Measurements from ENCODE around the gene AGK.
"Not testable (repeated sequence)": the region's sequence is repeated elsewhere in the genome, so short reads cannot be mapped to it uniquely, and the experiment has no call there.

The AGK gene

DNA sequence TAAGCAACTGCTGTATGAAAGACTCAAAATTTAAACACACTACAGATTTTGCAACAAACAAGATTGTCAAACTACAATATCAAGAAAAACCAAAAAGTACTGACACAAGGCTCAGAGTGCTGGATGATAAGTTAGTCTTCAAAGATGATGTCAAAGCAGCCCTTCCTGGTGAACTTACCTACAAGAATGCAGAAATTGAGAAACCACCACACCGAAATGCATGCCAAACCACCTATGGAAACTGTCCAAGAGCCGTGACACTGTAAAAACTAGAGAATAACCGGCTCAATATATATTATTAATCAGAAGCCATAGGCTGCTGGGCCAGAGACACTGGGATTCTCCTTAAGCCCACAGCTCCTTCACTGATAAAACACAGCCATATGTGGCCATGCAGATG, 125.4 kb downstream of the AGK start:
- H3K9me3 ChIP-seq (ENCODE audit: control insufficient read depth in 2 of 2, low read length in 2 of 2): no peaks in the 10 kb centered on the region
- H3K36me3 ChIP-seq (ENCODE audit: control insufficient read depth in 2 of 2, insufficient read depth in 2 of 2, low read length in 2 of 2): peaks cover 11 to 20% of the 10 kb centered on the region in 2 donors
- H3K27me3 ChIP-seq (ENCODE audit: control insufficient read depth in 1 of 2, insufficient read depth in 2 of 2, low read length in 2 of 2): no peaks in the 10 kb centered on the region
- H3K4me3 ChIP-seq (ENCODE audit: low read length in 2 of 2): no peak overlapping the region
- H3K9ac ChIP-seq (ENCODE audit: low read length in 2 of 2): no peak overlapping the region
- H3K27ac ChIP-seq (ENCODE audit: low read length): no peak overlapping the region
- no peaks in the 10 kb centered on the region for H3K4me1 ChIP-seq (ENCODE audit: control insufficient read depth, insufficient read depth, low read length)

DNA sequence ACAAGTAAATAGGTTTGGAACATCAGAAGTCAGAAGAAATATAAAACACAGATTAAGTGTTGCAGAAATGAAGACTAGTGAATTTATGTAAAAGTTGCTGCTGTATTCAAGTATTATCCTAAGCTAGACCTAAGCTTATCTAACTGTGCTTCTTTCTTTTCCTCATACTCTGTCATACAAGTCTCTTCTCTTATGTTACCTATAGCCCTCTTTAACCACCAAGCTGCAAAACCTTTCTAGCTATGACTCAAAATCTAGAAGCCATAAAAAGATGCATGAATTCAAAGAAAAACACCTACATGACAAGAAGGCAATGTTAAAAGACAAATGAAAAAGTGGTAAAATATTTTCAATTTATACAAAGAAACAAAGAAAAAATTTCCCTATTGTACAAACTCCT, 127.8 kb downstream of the AGK start:
- Histone ChIP-seq H3K36me3 (ENCODE audit: control insufficient read depth in 2 of 2, insufficient read depth in 2 of 2, low read length in 2 of 2) (peaks cover 12 to 14% of the 10 kb centered on the region in 2 donors), H3K4me1 (ENCODE audit: control insufficient read depth, insufficient read depth, low read length) (no peaks in the 10 kb centered on the region), H3K9me3 (ENCODE audit: control insufficient read depth in 2 of 2, low read length in 2 of 2) (no peaks in the 10 kb centered on the region), H3K9ac (ENCODE audit: low read length in 2 of 2) (no peak overlapping the region), H3K27me3 (ENCODE audit: control insufficient read depth in 1 of 2, insufficient read depth in 2 of 2, low read length in 2 of 2) (no peaks in the 10 kb centered on the region), H3K4me3 (ENCODE audit: low read length in 2 of 2) (no peak overlapping the region), H3K27ac (ENCODE audit: low read length) (no peak overlapping the region)

DNA sequence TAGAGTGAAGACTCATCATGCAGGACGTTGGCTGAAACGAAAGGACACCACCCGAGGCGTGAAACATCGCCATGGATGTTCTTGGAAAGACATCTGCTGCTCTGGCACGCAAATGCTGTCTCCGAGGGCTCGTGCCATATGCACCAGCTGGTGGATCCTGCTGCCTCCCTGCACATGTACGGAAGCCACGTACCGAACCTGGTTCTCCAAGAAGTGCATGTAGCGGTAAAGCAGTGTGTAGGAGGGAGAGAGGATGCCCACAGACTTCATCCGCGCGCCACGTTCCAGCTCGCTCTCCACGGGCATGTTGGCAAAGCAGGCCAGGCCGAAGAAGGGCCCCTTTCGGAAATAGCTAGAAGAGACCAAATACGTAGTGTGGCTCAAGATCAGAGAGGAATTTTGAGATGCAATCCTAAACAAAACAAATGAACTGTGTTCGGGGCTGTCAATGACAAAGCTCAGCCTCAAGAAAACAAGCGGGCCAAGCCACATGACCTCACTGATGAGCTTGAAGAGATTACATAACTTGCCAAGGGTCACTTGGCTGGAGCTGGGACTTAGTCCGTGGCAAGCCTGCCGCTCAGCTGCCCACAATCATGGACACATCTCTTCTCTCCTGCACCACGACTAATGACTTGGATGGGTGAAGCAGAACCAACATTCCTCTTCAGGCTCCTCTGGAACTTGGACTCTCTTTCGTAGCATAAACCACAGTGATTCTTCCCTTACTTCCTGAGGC, 134.2 kb downstream of the AGK start:
- no peaks in the 10 kb centered on the region for H3K4me1 ChIP-seq (ENCODE audit: control insufficient read depth, insufficient read depth, low read length)
- no peaks in the 10 kb centered on the region for H3K9me3 ChIP-seq (ENCODE audit: control insufficient read depth in 2 of 2, low read length in 2 of 2)
- H3K4me3 ChIP-seq (ENCODE audit: low read length in 2 of 2): no peak overlapping the region
- no peaks in the 10 kb centered on the region for H3K27me3 ChIP-seq (ENCODE audit: control insufficient read depth in 1 of 2, insufficient read depth in 2 of 2, low read length in 2 of 2)
- H3K27ac ChIP-seq (ENCODE audit: low read length): no peak overlapping the region
- peaks cover 18 to 23% of the 10 kb centered on the region in 2 donors for H3K36me3 ChIP-seq (ENCODE audit: control insufficient read depth in 2 of 2, insufficient read depth in 2 of 2, low read length in 2 of 2)
- H3K9ac ChIP-seq (ENCODE audit: low read length in 2 of 2): no peak overlapping the region

DNA sequence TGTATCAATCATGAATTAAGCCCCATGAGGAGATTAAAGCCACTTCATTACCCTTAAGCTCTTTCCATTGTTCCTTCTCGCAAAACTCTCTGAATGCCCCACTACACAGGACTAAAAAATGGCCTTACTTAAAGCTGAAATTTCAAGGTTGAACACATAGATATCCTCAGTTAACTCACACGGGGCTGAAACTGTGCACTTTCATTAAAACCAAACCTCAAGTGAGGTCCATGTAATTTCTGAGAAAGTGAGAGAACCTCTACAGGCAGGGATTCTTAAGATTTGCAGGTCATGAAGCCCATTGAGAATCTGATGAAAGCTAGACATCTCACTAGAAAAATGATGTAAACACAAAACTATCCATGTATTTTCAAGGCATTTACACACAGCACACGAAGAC, 134.9 kb downstream of the AGK start:
- H3K27ac ChIP-seq (ENCODE audit: low read length): no peak overlapping the region
- H3K4me1 ChIP-seq (ENCODE audit: control insufficient read depth, insufficient read depth, low read length): no peaks in the 10 kb centered on the region
- H3K36me3 ChIP-seq (ENCODE audit: control insufficient read depth in 2 of 2, insufficient read depth in 2 of 2, low read length in 2 of 2): peaks cover 17 to 18% of the 10 kb centered on the region in 2 donors
- no peaks in the 10 kb centered on the region for H3K27me3 ChIP-seq (ENCODE audit: control insufficient read depth in 1 of 2, insufficient read depth in 2 of 2, low read length in 2 of 2)
- H3K9me3 ChIP-seq (ENCODE audit: control insufficient read depth in 2 of 2, low read length in 2 of 2): no peaks in the 10 kb centered on the region
- H3K9ac ChIP-seq (ENCODE audit: low read length in 2 of 2): no peak overlapping the region
- H3K4me3 ChIP-seq (ENCODE audit: low read length in 2 of 2): no peak overlapping the region

DNA sequence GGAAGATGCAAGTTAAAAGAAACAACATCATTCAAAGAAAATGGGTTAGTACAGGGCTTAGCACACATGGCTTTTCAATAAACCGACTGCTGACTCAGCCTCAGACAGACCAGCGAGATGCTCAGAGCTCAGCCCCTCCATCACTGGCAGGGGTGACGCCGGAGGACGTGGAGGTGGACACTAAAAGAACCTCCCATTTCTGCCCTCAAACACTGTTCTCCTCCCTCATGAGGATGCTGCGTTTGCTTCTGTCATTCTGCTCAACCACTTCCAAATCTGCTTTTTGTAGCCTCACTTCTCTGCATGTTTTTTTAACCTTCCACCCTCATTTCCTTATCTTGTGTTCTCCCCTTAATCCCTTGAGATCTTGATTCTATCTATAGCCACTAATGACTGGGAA, 135.5 kb downstream of the AGK start:
- no peak overlapping the region for H3K27ac ChIP-seq (ENCODE audit: low read length)
- no peak overlapping the region for H3K4me3 ChIP-seq (ENCODE audit: low read length in 2 of 2)
- H3K36me3 ChIP-seq (ENCODE audit: control insufficient read depth in 2 of 2, insufficient read depth in 2 of 2, low read length in 2 of 2): peaks cover 13 to 17% of the 10 kb centered on the region in 2 donors
- H3K4me1 ChIP-seq (ENCODE audit: control insufficient read depth, insufficient read depth, low read length): no peaks in the 10 kb centered on the region
- no peak overlapping the region for H3K9ac ChIP-seq (ENCODE audit: low read length in 2 of 2)
- no peaks in the 10 kb centered on the region for H3K27me3 ChIP-seq (ENCODE audit: control insufficient read depth in 1 of 2, insufficient read depth in 2 of 2, low read length in 2 of 2)
- no peaks in the 10 kb centered on the region for H3K9me3 ChIP-seq (ENCODE audit: control insufficient read depth in 2 of 2, low read length in 2 of 2)

DNA sequence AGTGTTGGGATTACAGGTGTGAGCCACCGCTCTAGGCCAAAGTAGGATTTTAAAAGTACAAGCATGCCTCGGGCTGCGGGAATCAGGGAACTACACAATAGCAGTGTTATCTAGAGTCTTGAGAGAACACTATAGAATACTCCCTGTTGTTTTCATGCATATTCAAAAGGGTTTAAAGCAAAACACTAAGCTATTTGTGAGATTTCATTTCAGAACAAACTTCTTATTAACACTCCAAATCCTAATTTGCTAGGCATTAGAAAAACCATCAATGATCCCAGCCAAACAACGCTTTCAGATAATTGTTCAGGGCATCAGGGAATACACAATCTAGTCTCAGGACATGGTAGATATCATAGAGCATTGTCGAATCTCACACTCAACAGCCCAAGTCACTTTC, 136.8 kb downstream of the AGK start:
- Histone ChIP-seq H3K4me3 (ENCODE audit: low read length in 2 of 2) (no peak overlapping the region), H3K9ac (ENCODE audit: low read length in 2 of 2) (no peak overlapping the region), H3K27me3 (ENCODE audit: control insufficient read depth in 1 of 2, insufficient read depth in 2 of 2, low read length in 2 of 2) (no peaks in the 10 kb centered on the region), H3K36me3 (ENCODE audit: control insufficient read depth in 2 of 2, insufficient read depth in 2 of 2, low read length in 2 of 2) (peaks cover 10 to 11% of the 10 kb centered on the region in 2 donors), H3K9me3 (ENCODE audit: control insufficient read depth in 2 of 2, low read length in 2 of 2) (no peaks in the 10 kb centered on the region), H3K4me1 (ENCODE audit: control insufficient read depth, insufficient read depth, low read length) (no peaks in the 10 kb centered on the region), H3K27ac (ENCODE audit: low read length) (no peak overlapping the region)

DNA sequence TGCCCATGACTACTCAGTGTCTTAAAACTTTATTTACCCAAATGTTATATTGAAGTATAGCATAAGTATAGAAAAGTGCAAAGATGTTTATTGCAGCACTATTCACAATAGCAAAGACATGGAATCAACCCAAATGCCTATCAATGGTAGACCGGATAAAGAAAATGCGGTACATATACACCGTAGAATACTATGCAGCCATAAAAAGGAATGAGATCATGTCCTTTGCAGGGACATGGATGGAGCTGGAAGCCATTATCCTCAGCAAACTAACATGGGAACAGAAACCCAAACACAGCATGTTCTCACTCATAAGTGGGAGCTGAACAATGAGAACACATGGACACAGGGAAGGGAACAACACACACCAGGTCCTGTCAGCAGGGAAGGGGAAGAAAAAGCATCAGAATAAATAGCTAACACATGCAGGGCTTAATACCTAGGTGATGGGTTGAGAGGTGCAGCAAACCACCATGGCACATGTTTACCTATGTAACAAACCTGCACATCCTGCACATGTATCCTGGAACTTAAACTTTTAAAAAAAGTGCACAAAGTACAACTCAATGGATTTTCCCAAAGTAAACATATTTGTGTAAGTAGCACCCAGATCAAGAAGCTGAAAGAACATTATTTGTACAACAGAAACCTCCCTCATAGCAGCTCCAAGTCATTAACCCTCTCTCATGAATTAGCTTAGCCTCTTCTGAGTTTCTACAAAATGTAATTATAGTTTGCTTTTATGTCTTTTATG, 138.0 kb downstream of the AGK start:
- H3K27ac ChIP-seq (ENCODE audit: low read length); H3K4me1 ChIP-seq (ENCODE audit: control insufficient read depth, insufficient read depth, low read length); H3K27me3 ChIP-seq (ENCODE audit: control insufficient read depth in 1 of 2, insufficient read depth in 2 of 2, low read length in 2 of 2); H3K4me3 ChIP-seq (ENCODE audit: low read length in 2 of 2); H3K9ac ChIP-seq (ENCODE audit: low read length in 2 of 2); H3K9me3 ChIP-seq (ENCODE audit: control insufficient read depth in 2 of 2, low read length in 2 of 2): not testable (repeated sequence)
- H3K36me3 ChIP-seq (ENCODE audit: control insufficient read depth in 2 of 2, insufficient read depth in 2 of 2, low read length in 2 of 2): peaks cover 10 to 11% of the 10 kb centered on the region in 2 donors

DNA sequence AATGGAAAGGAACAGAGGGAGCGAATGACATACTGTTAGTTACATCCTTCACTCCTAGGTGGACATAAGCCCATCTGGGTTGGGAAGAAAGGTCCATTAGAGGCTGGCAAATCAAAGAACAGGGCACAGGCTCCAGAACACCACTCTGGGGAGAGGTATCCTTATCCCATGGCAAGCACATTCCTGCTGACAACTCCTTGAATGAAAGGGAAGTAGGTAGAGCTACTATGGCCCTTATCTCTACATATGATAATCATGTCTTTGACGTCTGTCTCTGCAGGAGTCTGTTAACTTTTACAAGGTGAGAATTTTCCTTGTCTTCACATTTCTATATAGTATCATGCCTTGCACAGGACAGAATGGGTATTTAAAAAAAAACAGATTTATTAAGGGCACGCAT, 140.3 kb downstream of the AGK start:
- no peaks in the 10 kb centered on the region for H3K9me3 ChIP-seq (ENCODE audit: control insufficient read depth in 2 of 2, low read length in 2 of 2)

DNA sequence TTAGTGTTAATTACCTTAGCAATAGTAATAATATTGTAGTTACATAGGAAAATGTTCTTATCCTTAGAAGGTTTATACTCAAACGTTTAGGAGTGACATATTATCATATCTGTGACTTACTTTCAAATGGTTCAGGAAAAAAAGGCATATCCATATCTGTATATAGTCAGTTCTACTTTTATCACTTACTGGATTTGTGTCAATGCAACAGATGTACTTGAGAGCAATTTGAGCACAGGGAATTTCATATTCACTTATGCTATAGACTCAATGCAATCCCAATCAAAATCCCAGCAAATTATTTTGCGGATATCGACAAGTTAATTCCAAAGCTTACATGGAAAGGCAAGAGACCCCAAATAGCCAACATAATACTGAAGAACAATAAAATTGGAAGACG, 140.8 kb downstream of the AGK start:
- no peaks in the 10 kb centered on the region for H3K36me3 ChIP-seq (ENCODE audit: control insufficient read depth in 2 of 2, insufficient read depth in 2 of 2, low read length in 2 of 2)
- no peaks in the 10 kb centered on the region for H3K9me3 ChIP-seq (ENCODE audit: control insufficient read depth in 2 of 2, low read length in 2 of 2)
- H3K27me3 ChIP-seq (ENCODE audit: control insufficient read depth in 1 of 2, insufficient read depth in 2 of 2, low read length in 2 of 2): no peaks in the 10 kb centered on the region
- H3K27ac ChIP-seq (ENCODE audit: low read length): no peak overlapping the region
- no peak overlapping the region for H3K4me3 ChIP-seq (ENCODE audit: low read length in 2 of 2)
- H3K9ac ChIP-seq (ENCODE audit: low read length in 2 of 2): no peak overlapping the region
- H3K4me1 ChIP-seq (ENCODE audit: control insufficient read depth, insufficient read depth, low read length): no peaks in the 10 kb centered on the region

More for the DNA sequence above, 140.3 kb downstream of the AGK start:
- Histone ChIP-seq H3K9ac (ENCODE audit: low read length in 2 of 2) (no peak overlapping the region), H3K27ac (ENCODE audit: low read length) (no peak overlapping the region), H3K36me3 (ENCODE audit: control insufficient read depth in 2 of 2, insufficient read depth in 2 of 2, low read length in 2 of 2) (peaks cover 0 to under 1% of the 10 kb centered on the region in 2 donors), H3K4me3 (ENCODE audit: low read length in 2 of 2) (no peak overlapping the region), H3K4me1 (ENCODE audit: control insufficient read depth, insufficient read depth, low read length) (no peaks in the 10 kb centered on the region), H3K27me3 (ENCODE audit: control insufficient read depth in 1 of 2, insufficient read depth in 2 of 2, low read length in 2 of 2) (no peaks in the 10 kb centered on the region)

DNA sequence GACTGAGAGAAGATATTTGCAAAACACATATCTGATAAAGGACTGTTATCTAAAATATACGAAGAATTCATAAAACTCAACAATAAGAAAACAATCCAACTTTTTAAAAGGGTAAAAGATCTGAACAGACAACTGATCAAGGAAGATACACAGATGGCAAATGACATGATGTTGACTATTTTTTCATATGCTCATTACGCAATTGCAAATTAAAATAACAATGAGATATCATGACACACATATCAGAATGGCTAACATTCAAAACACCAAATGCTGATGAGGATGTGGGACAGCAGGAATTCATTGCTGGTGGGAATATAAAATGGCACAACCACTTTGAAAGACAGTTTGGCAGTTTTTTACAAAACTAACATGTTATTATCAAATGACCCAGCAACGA, 141.9 kb downstream of the AGK start:
- Histone ChIP-seq H3K4me3 (ENCODE audit: low read length in 2 of 2) (no peak overlapping the region), H3K9me3 (ENCODE audit: control insufficient read depth in 2 of 2, low read length in 2 of 2) (no peaks in the 10 kb centered on the region), H3K27me3 (ENCODE audit: control insufficient read depth in 1 of 2, insufficient read depth in 2 of 2, low read length in 2 of 2) (no peaks in the 10 kb centered on the region), H3K36me3 (ENCODE audit: control insufficient read depth in 2 of 2, insufficient read depth in 2 of 2, low read length in 2 of 2) (no peaks in the 10 kb centered on the region), H3K4me1 (ENCODE audit: control insufficient read depth, insufficient read depth, low read length) (no peaks in the 10 kb centered on the region), H3K9ac (ENCODE audit: low read length in 2 of 2) (no peak overlapping the region), H3K27ac (ENCODE audit: low read length) (no peak overlapping the region)

DNA sequence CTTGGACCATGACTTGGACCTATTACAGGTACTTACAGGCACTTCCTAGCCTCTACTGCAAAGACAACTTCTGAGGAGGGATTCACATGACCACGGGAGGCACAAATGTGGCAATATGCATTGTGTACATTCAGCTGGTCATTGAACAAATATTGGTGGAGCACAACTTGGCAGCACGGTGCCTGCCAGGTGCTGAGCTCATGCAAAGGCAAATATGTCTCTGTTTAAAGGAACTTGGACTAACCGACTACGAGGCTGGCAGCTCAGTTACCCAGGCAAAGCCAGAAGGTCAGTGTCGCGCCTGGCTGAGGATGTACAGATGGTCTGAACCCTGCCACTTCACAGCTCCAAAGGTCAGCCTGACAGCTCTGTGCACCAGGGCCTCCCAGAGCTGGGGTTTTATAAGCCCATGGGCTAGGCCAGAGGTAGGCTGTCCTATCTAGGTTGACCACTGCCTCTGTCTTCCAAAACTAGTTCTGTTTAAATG, 144.6 kb downstream of the AGK start:
- no peaks in the 10 kb centered on the region for H3K9me3 ChIP-seq (ENCODE audit: control insufficient read depth in 2 of 2, low read length in 2 of 2)
- no peaks in the 10 kb centered on the region for H3K36me3 ChIP-seq (ENCODE audit: control insufficient read depth in 2 of 2, insufficient read depth in 2 of 2, low read length in 2 of 2)
- H3K9ac ChIP-seq (ENCODE audit: low read length in 2 of 2): no peak overlapping the region
- H3K4me1 ChIP-seq (ENCODE audit: control insufficient read depth, insufficient read depth, low read length): peaks cover 4% of the 10 kb centered on the region
- no peak overlapping the region for H3K27ac ChIP-seq (ENCODE audit: low read length)
- H3K27me3 ChIP-seq (ENCODE audit: control insufficient read depth in 1 of 2, insufficient read depth in 2 of 2, low read length in 2 of 2): no peaks in the 10 kb centered on the region
- H3K4me3 ChIP-seq (ENCODE audit: low read length in 2 of 2): no peak overlapping the region
